GM12878 (cell line): Measurements from ENCODE around the gene PLEKHJ1. TPM values are rescaled to one million over a fixed set of nuclear protein-coding genes. Genes with fewer than 3 reads are reported as not detected.

Source experiments
- ATAC-seq: fragments of 200-7000 bp; cut with Tn5 transposase; 3 replicates; pipeline ENCODE4 v1.9.1; 2020; ENCODE audit warnings: mild to moderate bottlenecking, moderate library complexity
- BruUV-seq: library from RNA; stranded (reverse); fragments of 400-500 nt; replicated peaks from 2 replicates; lab custom pipeline; 2021; lab: Mats Ljungman, UMichigan
- CTCF ChIA-PET: fragments of 300-600 bp; sonication (Branson Sonifier 250); formaldehyde crosslinking; extraction: SDS; loops from one replicate; lab custom pipeline; 2021; ENCODE audit warnings: inconsistent platforms; lab: Yijun Ruan, JAX
- POLR2A ChIA-PET: fragments of 350-600 bp; formaldehyde crosslinking; extraction: SDS; loops from one replicate; lab custom pipeline; 2021; ENCODE audit warnings: inconsistent platforms; lab: Charles Lee
- RAD21 ChIA-PET: fragments of 300-600 bp; sonication (Branson Sonifier 250); formaldehyde crosslinking; loops from one replicate; lab custom pipeline; 2023; ENCODE audit warnings: antibody characterized with exemption; ENCODE audit not compliant: unreplicated experiment; lab: Charles Lee
- SMC1A ChIA-PET: fragments of 300-600 bp; sonication (Branson Sonifier 250); formaldehyde crosslinking; loops from one replicate; lab custom pipeline; 2023; ENCODE audit not compliant: unreplicated experiment, uncharacterized antibody; lab: Charles Lee
- DNase-seq: peaks from one replicate; pipeline ENCODE4 v3.0.0-alpha.2; 2011; ENCODE audit warnings: low read depth, low spot score
- FAIRE-seq: peaks from 3 replicates; lab custom pipeline; 2011; peaks lifted over from hg19 to GRCh38; lab: Jason Lieb, UNC
- H2AFZ ChIP-seq: 2 replicates; pipeline ENCODE4 v1.6.0; 2011; ENCODE audit warnings: low read depth, low read length, control low read depth; ENCODE audit not compliant: control insufficient read depth
- H3K27ac ChIP-seq: 2 replicates; pipeline ENCODE4 v1.5.1; 2011; ENCODE audit warnings: control low read depth; ENCODE audit not compliant: control insufficient read depth, insufficient read depth
- H3K27me3 ChIP-seq, 2 experiments: replicated peaks in 1 of 2; 2 replicates each; pipeline versions ENCODE4 v1.6.0 to v1.6.1; 2011; ENCODE audit warnings: low read length in 1 of 2; ENCODE audit not compliant: control insufficient read depth in 2 of 2, insufficient read depth in 2 of 2
- H3K36me3 ChIP-seq, 2 experiments: 2 replicates each; pipeline ENCODE4 v1.5.1; 2011; ENCODE audit warnings: low read length in 1 of 2; ENCODE audit not compliant: control insufficient read depth in 2 of 2, insufficient read depth in 2 of 2
- H3K4me1 ChIP-seq: 2 replicates; pipeline ENCODE4 v1.6.1; 2011; ENCODE audit warnings: mild to moderate bottlenecking, low read length, moderate library complexity, mixed read lengths; ENCODE audit not compliant: control insufficient read depth, insufficient read depth
- H3K4me2 ChIP-seq: 2 replicates; pipeline ENCODE4 v1.6.0; 2011; ENCODE audit warnings: control low read depth; ENCODE audit not compliant: control insufficient read depth, insufficient read depth
- H3K4me3 ChIP-seq: fragments of 200-600 bp; sonication (generic); 2 replicates; pipeline ENCODE4 v1.5.1; 2016
- H3K79me2 ChIP-seq: 2 replicates; pipeline ENCODE4 v1.6.0; 2011; ENCODE audit warnings: low read length; ENCODE audit not compliant: control insufficient read depth, insufficient read depth
- H3K9ac ChIP-seq: 2 replicates; pipeline ENCODE4 v1.8.0; 2011; ENCODE audit warnings: low read length, control low read depth, mixed read lengths; ENCODE audit not compliant: control insufficient read depth, insufficient read depth
- H3K9me3 ChIP-seq: replicated peaks from 3 replicates; pipeline ENCODE4 v1.5.1; 2011; ENCODE audit warnings: mild to moderate bottlenecking, low read length; ENCODE audit not compliant: control insufficient read depth, insufficient read depth
- H4K20me1 ChIP-seq: 2 replicates; pipeline ENCODE4 v1.6.0; 2011; ENCODE audit not compliant: control insufficient read depth, insufficient read depth
- LARP7 ChIP-seq: fragments of 450-650 bp; IDR thresholded peaks from 2 replicates; pipeline ENCODE4 v1.6.1; 2017; ENCODE audit warnings: mild to moderate bottlenecking
- YY1 ChIP-seq: IDR thresholded peaks from 2 replicates; pipeline ENCODE4 v1.6.1; 2011; ENCODE audit warnings: low read depth, mild to moderate bottlenecking, low read length
- WGBS: methylation state at CpG from one replicate; pipeline ENCODE4 v1.1.6; 2016; ENCODE audit warnings: low lambda C conversion rate; ENCODE audit not compliant: insufficient replicate concordance, insufficient coverage; ENCODE audit errors: missing lambda C conversion rate; 5-methylcytosine and 5-hydroxymethylcytosine counted together
- in situ Hi-C: fragments of 300-500 bp; cut with MboI; formaldehyde crosslinking; loops from 9 replicates; pipeline ENCODE4 v1.14.3; 2018; ENCODE audit warnings: mixed read lengths
- intact Hi-C: fragments of 100-400 bp; cut with micrococcal nuclease; formaldehyde crosslinking; loops from one replicate; pipeline ENCODE4 v1.14.2; 2022; ENCODE audit not compliant: unreplicated experiment
- polyA plus RNA-seq, 11 experiments: library from polyadenylated mRNA; depleted of rRNA in 4 of 11; unstranded in 6 of 11; stranded (reverse) in 5 of 11; fragments of >200 nt; fragmentation: Nextera tagmentation in 4 of 11; fragmentation: Illumina TruSeq in 1 of 11; extraction: Ambion mirVana in 4 of 11; extraction: Trizol in 1 of 11; gene quantifications; 1 replicate in 1 of 11; 2 replicates in 10 of 11; pipeline versions ENCODE4 v1.2.1 to v1.2.3, GENCODE V29; 2011 to 2016; ENCODE audit warnings: inconsistent platforms in 2 of 11, missing spikeins in 2 of 11, low read depth in 1 of 11
- total RNA-seq, 4 experiments: library from RNA; depleted of rRNA in 3 of 4; stranded (reverse); fragments of >200 nt in 3 of 4; fragmentation: Illumina TruSeq in 1 of 4; extraction: Trizol in 1 of 4; gene quantifications; 2 replicates each; pipeline versions ENCODE4 v1.2.1 to v1.2.3, GENCODE V29; 2013 to 2021
- TF ChIP-seq, protein P1 (sequence below): fragments of 450-650 bp; IDR thresholded peaks from 2 replicates; pipeline ENCODE4 v1.6.1; 2017; ENCODE audit warnings: mild to moderate bottlenecking

The PLEKHJ1 gene
- total and polyA plus RNA-seq, 10 of the 15 experiments (the other 5 are each of a cell fraction or from before 2014, with no cell fraction given): 1.3 to 133 (median 75.0) TPM

DNA sequence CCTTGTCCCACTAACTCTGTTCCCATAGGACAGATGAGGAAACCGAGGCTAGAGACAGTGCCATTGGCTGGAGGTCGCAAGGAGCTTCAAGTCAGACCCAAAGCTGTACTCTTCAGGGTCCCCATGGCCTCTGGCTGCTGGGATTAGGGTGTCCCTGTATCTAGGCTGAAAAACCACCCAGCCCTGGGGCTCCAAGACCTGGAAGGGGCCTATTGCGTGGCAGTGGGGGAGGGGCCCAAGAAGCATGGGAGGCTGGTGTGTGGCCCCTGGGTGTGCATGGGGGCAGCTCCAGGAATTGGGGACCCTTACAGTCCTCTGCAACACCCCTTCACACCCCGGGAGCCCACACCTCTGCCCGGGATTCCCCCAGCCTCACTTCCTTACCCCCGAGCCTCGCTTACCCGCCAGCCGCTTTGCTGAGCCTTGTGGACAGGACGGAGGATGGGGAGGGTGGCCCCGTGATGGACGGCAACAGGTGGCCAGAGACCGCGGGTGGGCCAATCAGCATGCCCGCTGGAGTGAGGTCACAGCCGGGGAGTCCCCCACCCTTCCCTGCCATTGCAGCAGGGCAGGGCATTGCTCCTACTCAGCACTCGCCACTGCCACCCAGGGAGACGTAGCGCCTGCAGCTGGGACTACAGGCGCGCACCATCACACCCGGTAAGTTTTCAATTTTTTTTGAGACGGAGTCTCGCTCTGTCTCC, 20.0 kb upstream of the PLEKHJ1 start, which contains the start of gene JSRP1:
Gene JSRP1, minus strand, starts transcription at position 436 of the 704 bp plus-strand sequence. CDS start 1,103 bp downstream, outside the sequence.
- no peaks in the 10 kb centered on the region for H3K36me3 ChIP-seq
- no peak for ATAC-seq
- peak; percentile 26; the same call in 1 of the 2 replicates for TF ChIP-seq LARP7
- no peak for TF ChIP-seq YY1
- TF ChIP-seq, protein P1, sequence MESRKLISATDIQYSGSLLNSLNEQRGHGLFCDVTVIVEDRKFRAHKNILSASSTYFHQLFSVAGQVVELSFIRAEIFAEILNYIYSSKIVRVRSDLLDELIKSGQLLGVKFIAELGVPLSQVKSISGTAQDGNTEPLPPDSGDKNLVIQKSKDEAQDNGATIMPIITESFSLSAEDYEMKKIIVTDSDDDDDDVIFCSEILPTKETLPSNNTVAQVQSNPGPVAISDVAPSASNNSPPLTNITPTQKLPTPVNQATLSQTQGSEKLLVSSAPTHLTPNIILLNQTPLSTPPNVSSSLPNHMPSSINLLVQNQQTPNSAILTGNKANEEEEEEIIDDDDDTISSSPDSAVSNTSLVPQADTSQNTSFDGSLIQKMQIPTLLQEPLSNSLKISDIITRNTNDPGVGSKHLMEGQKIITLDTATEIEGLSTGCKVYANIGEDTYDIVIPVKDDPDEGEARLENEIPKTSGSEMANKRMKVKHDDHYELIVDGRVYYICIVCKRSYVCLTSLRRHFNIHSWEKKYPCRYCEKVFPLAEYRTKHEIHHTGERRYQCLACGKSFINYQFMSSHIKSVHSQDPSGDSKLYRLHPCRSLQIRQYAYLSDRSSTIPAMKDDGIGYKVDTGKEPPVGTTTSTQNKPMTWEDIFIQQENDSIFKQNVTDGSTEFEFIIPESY: peak; percentile 95
- intact Hi-C loops (no loop called here), in situ Hi-C loops (no loop called here)
- H3K9me3 ChIP-seq: no peaks in the 10 kb centered on the region; the same call in 2 of the 3 replicates
- no peaks in the 10 kb centered on the region for H4K20me1 ChIP-seq
- H3K4me2 ChIP-seq: no peak within 1 kb of the TSS
- no peak within 1 kb of the TSS for H3K27ac ChIP-seq
- H3K4me3 ChIP-seq: no peak within 1 kb of the TSS
- ChIA-PET RAD21 (no interaction called here), CTCF (no interaction called here), POLR2A (interaction anchor here (4.3 kb wide), 1 partner anchor 16 kb away, joined by 16 read pairs; no protein-coding TSS in a partner anchor), SMC1A (no interaction called here)
- H2AFZ ChIP-seq: no peak within 1 kb of the TSS
- no peak within 1 kb of the TSS for H3K9ac ChIP-seq
- no peaks in the 10 kb centered on the region for H3K79me2 ChIP-seq
- H3K4me1 ChIP-seq: peaks cover 19% of the 10 kb centered on the region
- no peak for DNase-seq
- WGBS: 51% methylated on average over 24 of the region's 24 CpGs
- peaks cover 14 to 19% of the 10 kb centered on the region in 2 experiments; a peak in 3 of 4 replicates for H3K27me3 ChIP-seq
- no peak for FAIRE-seq
- no TSS peak for BruUV-seq
